IMR-90 (cell line): ENCODE data around the gene FBXW11. TPM values are rescaled to one million over a fixed set of nuclear protein-coding genes. Genes with fewer than 3 reads are reported as not detected.

Source experiments
- ATAC-seq: fragments of 200-7000 bp; cut with Tn5 transposase; 2 replicates; pipeline ENCODE4 v1.9.1; 2020; ENCODE audit warnings: low read depth, mild to moderate bottlenecking, moderate library complexity
- BruUV-seq: library from RNA; stranded (reverse); fragments of 400-500 nt; replicated peaks from 2 replicates; lab custom pipeline; 2021; lab: Mats Ljungman, UMichigan
- CTCF ChIA-PET: fragments of 300-600 bp; formaldehyde crosslinking; extraction: SDS; loops from one replicate; lab custom pipeline; 2021; ENCODE audit warnings: antibody characterized with exemption; lab: Yijun Ruan, JAX
- POLR2A ChIA-PET: fragments of 300-600 bp; sonication (Branson Sonifier 250); formaldehyde crosslinking; loops from one replicate; lab custom pipeline; 2022; ENCODE audit warnings: antibody characterized with exemption; ENCODE audit not compliant: unreplicated experiment; lab: Charles Lee
- DNase-seq: peaks from one replicate; pipeline ENCODE4 v3.0.0; 2013
- H2AFZ ChIP-seq: replicated peaks from 2 replicates; pipeline ENCODE3; 2013; ENCODE audit warnings: low read length, mild to moderate bottlenecking; ENCODE audit not compliant: poor library complexity
- H2AK5ac ChIP-seq: 2 replicates; pipeline ENCODE4 v1.6.1; 2013; ENCODE audit warnings: low read depth, low read length, inconsistent platforms
- H2AK9ac ChIP-seq: replicated peaks from 2 replicates; pipeline ENCODE3; 2013; ENCODE audit warnings: mild to moderate bottlenecking, low read depth, low read length, moderate library complexity; ENCODE audit not compliant: poor library complexity
- H2BK120ac ChIP-seq: 2 replicates; pipeline ENCODE4 v1.6.1; 2013; ENCODE audit warnings: low read depth, low read length, inconsistent platforms
- H2BK15ac ChIP-seq: 3 replicates; pipeline ENCODE4 v1.6.1; 2013; ENCODE audit warnings: low read depth, low read length, inconsistent platforms
- H2BK20ac ChIP-seq: 2 replicates; pipeline ENCODE4 v1.6.1; 2013; ENCODE audit warnings: low read depth, mild to moderate bottlenecking, inconsistent platforms, low read length, moderate library complexity
- H2BK5ac ChIP-seq: 2 replicates; pipeline ENCODE4 v1.6.1; 2013; ENCODE audit warnings: mild to moderate bottlenecking, low read depth, low read length, inconsistent platforms; ENCODE audit not compliant: poor library complexity, severe bottlenecking
- H3K14ac ChIP-seq: replicated peaks from 2 replicates; pipeline ENCODE4 v1.6.1; 2013; ENCODE audit warnings: low read depth, low read length, inconsistent platforms
- H3K18ac ChIP-seq: 2 replicates; pipeline ENCODE4 v1.6.1; 2013; ENCODE audit warnings: low read depth, low read length, control low read depth
- H3K23ac ChIP-seq: 2 replicates; pipeline ENCODE4 v1.6.1; 2013; ENCODE audit warnings: low read depth, low read length, inconsistent platforms
- H3K27ac ChIP-seq: 2 replicates; pipeline ENCODE4 v1.5.1; 2013; ENCODE audit warnings: mild to moderate bottlenecking, control low read depth, low read length; ENCODE audit not compliant: insufficient read depth
- H3K27me3 ChIP-seq: 2 replicates; pipeline ENCODE4 v1.6.1; 2013; ENCODE audit warnings: low read length; ENCODE audit not compliant: control insufficient read depth, insufficient read depth
- H3K36me3 ChIP-seq: 2 replicates; pipeline ENCODE4 v1.6.1; 2013; ENCODE audit warnings: low read length, mixed read lengths; ENCODE audit not compliant: control insufficient read depth, insufficient read depth
- H3K4ac ChIP-seq: 2 replicates; pipeline ENCODE4 v1.6.1; 2013; ENCODE audit warnings: low read depth, low read length, inconsistent platforms
- H3K4me1 ChIP-seq: 2 replicates; pipeline ENCODE4 v1.6.1; 2013; ENCODE audit warnings: low read length, mixed read lengths; ENCODE audit not compliant: control insufficient read depth, insufficient read depth
- H3K4me2 ChIP-seq: 2 replicates; pipeline ENCODE4 v1.6.1; 2013; ENCODE audit warnings: low read depth, mild to moderate bottlenecking, control low read depth, low read length, moderate library complexity
- H3K4me3 ChIP-seq: 2 replicates; pipeline ENCODE4 v1.5.1; 2013; ENCODE audit warnings: low read depth, mild to moderate bottlenecking, control low read depth, low read length, moderate library complexity; ENCODE audit not compliant: insufficient read depth
- H3K56ac ChIP-seq: 2 replicates; pipeline ENCODE4 v1.6.1; 2013; ENCODE audit warnings: low read length, inconsistent platforms; ENCODE audit not compliant: insufficient read depth; ENCODE audit errors: extremely low read depth
- H3K79me1 ChIP-seq, 2 experiments: 2 replicates each; pipeline ENCODE4 v1.6.1; 2013; ENCODE audit warnings: low read length in 2 of 2, inconsistent platforms in 1 of 2, low read depth in 1 of 2
- H3K9ac ChIP-seq: 2 replicates; pipeline ENCODE4 v1.6.1; 2013; ENCODE audit warnings: low read depth, low read length, control low read depth
- H3K9me1 ChIP-seq: 2 replicates; pipeline ENCODE4 v1.6.1; 2013; ENCODE audit warnings: low read length, inconsistent platforms; ENCODE audit not compliant: insufficient read depth
- H3K9me3 ChIP-seq: 2 replicates; pipeline ENCODE4 v1.6.1; 2013; ENCODE audit warnings: low read length; ENCODE audit not compliant: control insufficient read depth, insufficient read depth
- H4K20me1 ChIP-seq: 2 replicates; pipeline ENCODE4 v1.6.1; 2013; ENCODE audit warnings: low read length, inconsistent platforms; ENCODE audit not compliant: insufficient read depth
- H4K5ac ChIP-seq: 2 replicates; pipeline ENCODE4 v1.6.1; 2013; ENCODE audit warnings: mild to moderate bottlenecking, low read depth, low read length, control low read depth
- H4K8ac ChIP-seq, 2 experiments: 2 replicates each; pipeline ENCODE4 v1.6.1; 2013; ENCODE audit warnings: low read depth in 2 of 2, low read length in 2 of 2, control low read depth in 1 of 2, inconsistent platforms in 1 of 2
- H4K91ac ChIP-seq: 2 replicates; pipeline ENCODE4 v1.6.1; 2013; ENCODE audit warnings: low read depth, low read length, inconsistent platforms; ENCODE audit not compliant: insufficient read depth
- BHLHE40 ChIP-seq: fragments of 150-350 bp; IDR thresholded peaks from 2 replicates; pipeline ENCODE4 v1.6.1; 2016; ENCODE audit warnings: mild to moderate bottlenecking, low read depth, low read length
- CEBPB ChIP-seq: IDR thresholded peaks from 2 replicates; pipeline ENCODE4 v1.6.1; 2012; ENCODE audit warnings: low read depth, low read length, improper control_type of control experiment
- FOS ChIP-seq: fragments of 150-350 bp; IDR thresholded peaks from 2 replicates; pipeline ENCODE4 v1.6.1; 2016; ENCODE audit warnings: low read depth, low read length
- MAFK ChIP-seq: IDR thresholded peaks from 2 replicates; pipeline ENCODE4 v1.6.1; 2012; ENCODE audit warnings: low read depth, low read length, improper control_type of control experiment
- MAZ ChIP-seq: IDR thresholded peaks from 2 replicates; pipeline ENCODE4 v1.6.1; 2012; ENCODE audit warnings: low read depth, mild to moderate bottlenecking, low read length, improper control_type of control experiment, moderate library complexity, borderline replicate concordance
- POLR2A ChIP-seq: IDR thresholded peaks from 2 replicates; pipeline ENCODE4 v1.6.1; 2012; ENCODE audit warnings: mild to moderate bottlenecking, low read depth, low read length
- RAD21 ChIP-seq: IDR thresholded peaks from 2 replicates; pipeline ENCODE4 v1.6.1; 2012; ENCODE audit warnings: low read length, improper control_type of control experiment
- RCOR1 ChIP-seq: IDR thresholded peaks from 2 replicates; pipeline ENCODE4 v1.6.1; 2012; ENCODE audit warnings: mild to moderate bottlenecking, low read length, improper control_type of control experiment; ENCODE audit not compliant: insufficient replicate concordance
- RFX5 ChIP-seq: IDR thresholded peaks from 2 replicates; pipeline ENCODE4 v1.8.0; 2012; ENCODE audit warnings: low read depth, mild to moderate bottlenecking, low read length, moderate library complexity
- SMC3 ChIP-seq: fragments of 150-350 bp; IDR thresholded peaks from 2 replicates; pipeline ENCODE4 v1.6.1; 2016; ENCODE audit warnings: low read depth, mild to moderate bottlenecking, antibody characterized with exemption, low read length, moderate library complexity
- WGBS, 2 experiments: methylation state at CpG; one replicate each; pipeline versions ENCODE4 v1.1.5 to v1.1.7; 2013; ENCODE audit warnings: missing lambda C conversion rate in 2 of 2; ENCODE audit not compliant: insufficient read length in 1 of 2; ENCODE audit errors: extremely low coverage in 2 of 2; 5-methylcytosine and 5-hydroxymethylcytosine counted together
- dilution Hi-C: fragments of 300-500 bp; cut with HindIII; formaldehyde crosslinking; loops from one replicate; pipeline ENCODE4 v1.14.3; 2018; ENCODE audit warnings: low sequenced_read_pairs; ENCODE audit not compliant: unreplicated experiment
- in situ Hi-C: fragments of 300-500 bp; cut with MboI; formaldehyde crosslinking; loops from 3 replicates; pipeline ENCODE4 v1.14.3; 2019; ENCODE audit warnings: low sequenced_read_pairs, inconsistent platforms, mixed read lengths
- intact Hi-C: fragments of 100-400 bp; cut with micrococcal nuclease; formaldehyde crosslinking; loops from 2 replicates; pipeline ENCODE4 v1.10.0; 2022
- polyA plus RNA-seq, 3 experiments: library from polyadenylated mRNA; depleted of rRNA; stranded (reverse); fragments of >200 nt; gene quantifications; 2 replicates each; pipeline ENCODE4 v1.2.3, GENCODE V29; 2012; ENCODE audit warnings: low replicate concordance in 1 of 3
- total RNA-seq: library from RNA; depleted of rRNA; stranded (reverse); fragments of >200 nt; gene quantifications from 2 replicates; pipeline ENCODE4 v1.2.3, GENCODE V29; 2012
- TF ChIP-seq, protein P1 (sequence below): fragments of 150-350 bp; IDR thresholded peaks from 2 replicates; pipeline ENCODE4 v1.6.1; 2016; ENCODE audit warnings: low read depth, mild to moderate bottlenecking, low read length, moderate library complexity, borderline replicate concordance
- TF ChIP-seq, protein P2 (sequence below): conservative IDR thresholded peaks from 2 replicates; pipeline ENCODE4 v1.5.1; 2012; ENCODE audit warnings: mild to moderate bottlenecking, low read depth, low read length, improper control_type of control experiment

FBXW11 gene
- total and polyA plus RNA-seq, 2 of the 4 experiments (the other 2 are of a cell fraction): 34.3 to 97.1 TPM

DNA sequence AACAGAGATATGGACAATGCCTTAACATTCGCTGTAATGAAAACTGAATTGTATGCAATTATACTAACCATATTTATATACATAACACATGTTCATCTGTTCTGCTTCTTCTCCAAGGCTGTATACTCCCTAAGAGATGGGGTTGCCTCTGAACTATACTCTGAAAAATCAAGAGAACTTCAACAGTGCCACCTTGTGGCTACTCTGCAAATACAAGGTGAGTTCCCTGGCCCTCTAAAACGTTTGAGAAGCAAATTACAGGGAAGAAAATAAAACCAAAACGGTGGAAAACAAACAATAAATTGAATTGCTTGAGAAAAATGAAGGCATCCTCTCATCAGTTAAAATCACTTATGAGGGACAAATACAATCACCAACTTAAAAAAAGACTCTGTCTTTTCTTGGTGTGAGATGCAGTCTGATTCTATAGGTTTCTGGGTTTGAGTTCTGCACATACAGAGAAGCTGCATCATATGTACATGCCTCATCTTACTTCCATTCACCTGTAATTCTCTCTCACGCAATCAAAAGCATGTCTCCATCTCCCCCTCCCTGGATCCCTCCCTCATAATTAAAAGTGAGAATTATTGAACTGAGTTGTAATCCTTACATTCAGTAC is 98.6 kb downstream of the FBXW11 start (continued):
- no peak for TF ChIP-seq RCOR1

DNA sequence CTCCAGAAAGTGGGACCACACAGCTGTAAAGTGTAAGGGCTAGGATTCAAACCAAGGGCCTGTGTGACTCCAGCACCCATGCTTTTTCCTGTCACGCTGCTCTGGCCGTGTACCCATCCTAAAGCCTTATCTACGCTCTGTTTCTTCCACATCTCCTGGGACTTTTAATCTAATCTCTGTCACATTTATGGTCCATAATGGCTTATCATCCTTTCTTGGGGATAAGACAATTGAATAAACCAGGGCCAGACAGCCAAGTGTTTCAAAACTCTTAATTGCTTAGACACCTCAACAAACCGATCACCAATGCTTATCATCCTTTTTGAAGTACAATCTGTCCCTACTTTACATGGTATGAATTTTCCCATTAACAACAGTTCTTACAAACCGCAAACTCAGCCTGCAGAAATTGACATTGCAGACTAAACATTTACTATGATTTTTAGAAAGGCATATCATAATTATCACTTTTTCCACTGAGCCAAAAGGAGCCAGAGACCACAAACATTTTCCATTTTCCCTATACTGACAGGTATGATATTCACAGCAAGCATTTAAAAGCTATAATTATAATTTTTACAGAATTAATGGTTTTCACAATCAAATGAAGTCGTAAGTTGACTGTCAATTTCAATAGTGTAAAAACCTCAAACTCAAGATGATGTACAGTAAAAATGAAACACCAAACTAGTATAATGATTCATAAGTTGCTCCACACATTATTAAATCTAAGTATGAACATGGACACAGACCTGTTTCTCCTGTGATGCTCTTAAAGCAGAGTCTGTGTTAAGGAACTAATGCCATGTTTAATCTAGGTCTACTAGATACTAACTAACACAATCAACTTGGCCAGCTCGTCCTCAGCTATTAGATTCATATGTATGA is 99.5 kb downstream of the FBXW11 start:
- Histone ChIP-seq H2AK9ac (no peak overlapping the region), H3K4me3 (no peak overlapping the region), H2AFZ (no peak overlapping the region), H3K79me1 (peaks cover 35 to 59% of the 10 kb centered on the region in 2 experiments), H4K8ac (no peak overlapping the region), H3K14ac (no peak overlapping the region), H3K4me2 (no peak overlapping the region), H3K9me1 (no peaks in the 10 kb centered on the region; the same call in 1 of the 2 replicates), H3K56ac (no peak overlapping the region), H2AK5ac (no peak overlapping the region), H3K4me1 (no peaks in the 10 kb centered on the region), H3K4ac (no peak overlapping the region), H3K18ac (no peak overlapping the region), H4K91ac (no peak overlapping the region), H3K23ac (no peak overlapping the region), H3K27ac (no peak overlapping the region), H3K27me3 (no peaks in the 10 kb centered on the region), H2BK20ac (no peak overlapping the region), H3K9ac (no peak overlapping the region), H2BK120ac (no peak overlapping the region), H4K5ac (no peak overlapping the region), H3K36me3 (peaks cover 5% of the 10 kb centered on the region; the same call in 1 of the 2 replicates), H2BK5ac (no peak overlapping the region), H3K9me3 (no peaks in the 10 kb centered on the region), H4K20me1 (peaks cover 56% of the 10 kb centered on the region), H2BK15ac (no peak overlapping the region)
- WGBS, 2 experiments: 80% methylated on average over 1 of the region's 7 CpGs; no CpG with 5 or more reads in 1 of the 2 experiments
- POLR2A ChIA-PET: no interaction called here
- CTCF ChIA-PET: interaction anchor here (0.6 to 1.4 kb wide), 3 partner anchors 100 to 488 kb away, joined by 4 to 8 read pairs (median 5); partner anchors contain the start of genes FBXW11 and FGF18
- BruUV-seq: no TSS peak
- in situ Hi-C loops (loop anchor here (5.0 kb wide), 1 partner anchor 490 kb away; the partner anchor contains the start of gene FGF18), dilution Hi-C loops (no loop called here), intact Hi-C loops (loop anchor here (1.0 to 5.0 kb wide), 3 partner anchors 277 to 489 kb away; no protein-coding TSS in a partner anchor)
- ATAC-seq (no peak), DNase-seq (no peak)
- TF ChIP-seq, protein P1, sequence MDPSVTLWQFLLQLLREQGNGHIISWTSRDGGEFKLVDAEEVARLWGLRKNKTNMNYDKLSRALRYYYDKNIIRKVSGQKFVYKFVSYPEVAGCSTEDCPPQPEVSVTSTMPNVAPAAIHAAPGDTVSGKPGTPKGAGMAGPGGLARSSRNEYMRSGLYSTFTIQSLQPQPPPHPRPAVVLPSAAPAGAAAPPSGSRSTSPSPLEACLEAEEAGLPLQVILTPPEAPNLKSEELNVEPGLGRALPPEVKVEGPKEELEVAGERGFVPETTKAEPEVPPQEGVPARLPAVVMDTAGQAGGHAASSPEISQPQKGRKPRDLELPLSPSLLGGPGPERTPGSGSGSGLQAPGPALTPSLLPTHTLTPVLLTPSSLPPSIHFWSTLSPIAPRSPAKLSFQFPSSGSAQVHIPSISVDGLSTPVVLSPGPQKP: no peak
- TF ChIP-seq MAZ (no peak), RFX5 (no peak), RAD21 (no peak), FOS (no peak), BHLHE40 (no peak), RCOR1 (no peak), SMC3 (no peak), CEBPB (no peak), POLR2A (no peak), MAFK (no peak)
- TF ChIP-seq, protein P2, sequence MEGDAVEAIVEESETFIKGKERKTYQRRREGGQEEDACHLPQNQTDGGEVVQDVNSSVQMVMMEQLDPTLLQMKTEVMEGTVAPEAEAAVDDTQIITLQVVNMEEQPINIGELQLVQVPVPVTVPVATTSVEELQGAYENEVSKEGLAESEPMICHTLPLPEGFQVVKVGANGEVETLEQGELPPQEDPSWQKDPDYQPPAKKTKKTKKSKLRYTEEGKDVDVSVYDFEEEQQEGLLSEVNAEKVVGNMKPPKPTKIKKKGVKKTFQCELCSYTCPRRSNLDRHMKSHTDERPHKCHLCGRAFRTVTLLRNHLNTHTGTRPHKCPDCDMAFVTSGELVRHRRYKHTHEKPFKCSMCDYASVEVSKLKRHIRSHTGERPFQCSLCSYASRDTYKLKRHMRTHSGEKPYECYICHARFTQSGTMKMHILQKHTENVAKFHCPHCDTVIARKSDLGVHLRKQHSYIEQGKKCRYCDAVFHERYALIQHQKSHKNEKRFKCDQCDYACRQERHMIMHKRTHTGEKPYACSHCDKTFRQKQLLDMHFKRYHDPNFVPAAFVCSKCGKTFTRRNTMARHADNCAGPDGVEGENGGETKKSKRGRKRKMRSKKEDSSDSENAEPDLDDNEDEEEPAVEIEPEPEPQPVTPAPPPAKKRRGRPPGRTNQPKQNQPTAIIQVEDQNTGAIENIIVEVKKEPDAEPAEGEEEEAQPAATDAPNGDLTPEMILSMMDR: no peak
